ENCODE results near the gene NANP.

DNA sequence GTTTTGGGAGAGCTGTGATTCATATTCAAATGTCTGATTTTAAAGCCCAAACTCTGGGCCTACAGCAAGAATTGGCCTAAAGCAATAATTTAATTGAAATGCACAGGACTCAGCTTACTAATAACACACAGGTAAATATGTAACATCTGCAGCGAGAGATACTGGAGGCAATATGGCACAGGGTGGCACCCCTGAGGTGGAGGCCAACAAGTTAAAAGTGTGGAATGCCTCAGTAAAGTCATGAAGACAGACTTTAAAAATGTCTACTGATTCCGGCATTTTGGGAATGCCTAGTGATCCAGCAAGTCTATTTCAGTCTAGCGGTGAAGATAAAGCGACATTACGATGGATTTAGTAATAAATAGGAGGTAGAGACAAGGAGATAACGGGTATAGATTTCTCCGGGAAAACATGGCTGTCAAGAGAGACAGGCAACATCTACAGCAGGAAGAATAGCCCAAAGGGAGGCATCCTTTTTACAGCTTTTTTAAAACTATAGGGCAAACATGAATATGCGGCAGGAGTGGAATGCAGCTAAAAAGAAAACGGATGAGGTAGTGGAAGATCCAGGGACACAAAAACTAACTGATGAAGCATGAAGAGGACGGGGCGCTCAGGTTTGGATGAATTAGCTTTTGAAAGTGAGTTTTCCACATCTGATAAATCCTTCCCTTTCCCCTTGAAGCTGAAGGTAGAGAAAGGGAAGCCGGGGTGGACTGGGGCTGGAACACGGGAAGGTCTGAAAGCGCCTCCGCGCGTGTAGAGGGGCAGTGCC lies 1.2 kb downstream of the NANP start:
- TF ChIP-seq, protein P1, sequence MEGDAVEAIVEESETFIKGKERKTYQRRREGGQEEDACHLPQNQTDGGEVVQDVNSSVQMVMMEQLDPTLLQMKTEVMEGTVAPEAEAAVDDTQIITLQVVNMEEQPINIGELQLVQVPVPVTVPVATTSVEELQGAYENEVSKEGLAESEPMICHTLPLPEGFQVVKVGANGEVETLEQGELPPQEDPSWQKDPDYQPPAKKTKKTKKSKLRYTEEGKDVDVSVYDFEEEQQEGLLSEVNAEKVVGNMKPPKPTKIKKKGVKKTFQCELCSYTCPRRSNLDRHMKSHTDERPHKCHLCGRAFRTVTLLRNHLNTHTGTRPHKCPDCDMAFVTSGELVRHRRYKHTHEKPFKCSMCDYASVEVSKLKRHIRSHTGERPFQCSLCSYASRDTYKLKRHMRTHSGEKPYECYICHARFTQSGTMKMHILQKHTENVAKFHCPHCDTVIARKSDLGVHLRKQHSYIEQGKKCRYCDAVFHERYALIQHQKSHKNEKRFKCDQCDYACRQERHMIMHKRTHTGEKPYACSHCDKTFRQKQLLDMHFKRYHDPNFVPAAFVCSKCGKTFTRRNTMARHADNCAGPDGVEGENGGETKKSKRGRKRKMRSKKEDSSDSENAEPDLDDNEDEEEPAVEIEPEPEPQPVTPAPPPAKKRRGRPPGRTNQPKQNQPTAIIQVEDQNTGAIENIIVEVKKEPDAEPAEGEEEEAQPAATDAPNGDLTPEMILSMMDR (conservative IDR thresholded peaks at IDR 0.05; ENCODE audit: low read depth, low read length): no peak
- TF ChIP-seq EZH2 (IDR thresholded peaks at IDR 0.05; ENCODE audit: borderline replicate concordance, low read depth, low read length, poor library complexity, severe bottlenecking): no peak

Data from A673 (cell line).